Activated CD4-positive, CD25-positive, alpha-beta regulatory T cell treated with anti-CD3 and anti-CD28 coated beads, Interleukin-2, amount 50 U/mL, for 72 hours (primary cell): Measurements from ENCODE around the gene RGS16.

Source experiments
- DNase-seq: peaks from one replicate; pipeline ENCODE4 v3.0.0; 2021

The RGS16 gene

GRCh38 chr1:182629080-182629479 lies 24.9 kb upstream of the RGS16 start:
- no peak for DNase-seq

GRCh38 chr1:182628657-182629056 lies 24.5 kb upstream of the RGS16 start:
- DNase-seq, result no peak

- no peak for DNase-seq
These were observed 23.4 kb upstream of the RGS16 start for GRCh38 chr1:182627622-182628021.

- DNase-seq, result no peak
These were observed 22.3 kb upstream of the RGS16 start for GRCh38 chr1:182626527-182626926.

- DNase-seq, result no peak
These were observed 21.7 kb upstream of the RGS16 start for GRCh38 chr1:182625719-182626504.

DNA sequence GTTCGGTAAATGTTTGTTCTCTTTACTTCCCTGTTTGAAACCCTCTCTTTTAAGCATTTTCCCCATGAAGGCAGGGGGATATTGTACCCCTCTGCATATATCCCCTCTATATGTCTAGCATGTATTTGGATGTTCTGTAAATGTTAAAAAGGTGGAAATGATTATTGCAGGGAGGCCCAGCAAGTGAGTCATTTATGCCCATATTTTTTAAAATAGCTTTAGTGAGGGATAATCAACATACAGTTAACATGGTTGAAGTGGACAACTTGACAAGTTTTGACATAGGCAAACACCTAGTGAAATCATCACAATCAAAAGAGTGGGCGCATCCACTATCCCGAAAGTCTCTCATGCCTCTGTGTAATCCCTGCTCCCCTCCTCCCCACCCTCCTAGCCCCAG lies 20.8 kb upstream of the RGS16 start:
- DNase-seq, result no peak

DNA sequence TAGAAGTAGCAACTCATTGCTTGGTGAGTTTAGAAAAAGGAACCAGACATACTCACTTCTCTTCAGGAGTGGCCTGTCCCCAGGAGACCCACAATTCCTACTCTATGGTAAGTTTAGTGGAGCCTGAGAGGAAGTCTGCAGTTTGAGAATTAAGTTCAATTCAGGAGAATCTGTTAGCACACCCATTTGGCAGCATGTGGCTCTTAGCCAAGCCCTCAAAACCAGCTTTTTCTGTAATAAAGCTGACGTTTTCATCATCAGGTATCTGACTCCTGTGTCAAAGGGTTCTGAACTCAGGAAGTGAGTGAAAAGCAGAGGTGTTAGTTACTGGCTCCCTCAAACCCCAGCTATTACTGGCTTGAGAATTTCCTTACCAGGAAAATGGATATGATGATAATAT lies 20.4 kb upstream of the RGS16 start:
- no peak for DNase-seq

GRCh38 chr1:182622901-182623528 lies 18.8 kb upstream of the RGS16 start:
- no peak for DNase-seq

- DNase-seq, result no peak
These were observed 17.7 kb upstream of the RGS16 start for GRCh38 chr1:182621906-182622305.

- DNase-seq, result no peak
These were observed 16.9 kb upstream of the RGS16 start for GRCh38 chr1:182620924-182621585.

- no peak for DNase-seq
These were observed 13.7 kb upstream of the RGS16 start for GRCh38 chr1:182617734-182618351.

DNA sequence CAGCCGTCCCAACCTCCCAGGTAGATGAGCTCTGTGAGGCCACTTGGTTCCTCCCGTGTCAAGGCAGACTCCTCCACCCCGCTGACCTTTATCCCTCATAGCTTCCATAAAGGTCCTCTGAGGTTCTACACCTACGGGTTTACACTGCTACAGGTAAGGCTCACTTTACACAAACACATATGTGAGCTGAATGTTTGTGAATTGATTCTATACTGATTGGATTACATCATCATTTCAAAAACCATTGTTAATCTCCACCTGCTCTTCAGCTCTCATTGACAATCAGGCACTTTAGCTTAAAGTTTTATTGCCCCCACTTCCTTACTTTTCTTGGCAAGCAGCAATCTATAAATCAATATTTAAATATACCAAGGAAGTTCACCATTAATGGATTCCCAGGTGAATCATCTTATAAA lies 12.8 kb upstream of the RGS16 start:
- no peak for DNase-seq

DNA sequence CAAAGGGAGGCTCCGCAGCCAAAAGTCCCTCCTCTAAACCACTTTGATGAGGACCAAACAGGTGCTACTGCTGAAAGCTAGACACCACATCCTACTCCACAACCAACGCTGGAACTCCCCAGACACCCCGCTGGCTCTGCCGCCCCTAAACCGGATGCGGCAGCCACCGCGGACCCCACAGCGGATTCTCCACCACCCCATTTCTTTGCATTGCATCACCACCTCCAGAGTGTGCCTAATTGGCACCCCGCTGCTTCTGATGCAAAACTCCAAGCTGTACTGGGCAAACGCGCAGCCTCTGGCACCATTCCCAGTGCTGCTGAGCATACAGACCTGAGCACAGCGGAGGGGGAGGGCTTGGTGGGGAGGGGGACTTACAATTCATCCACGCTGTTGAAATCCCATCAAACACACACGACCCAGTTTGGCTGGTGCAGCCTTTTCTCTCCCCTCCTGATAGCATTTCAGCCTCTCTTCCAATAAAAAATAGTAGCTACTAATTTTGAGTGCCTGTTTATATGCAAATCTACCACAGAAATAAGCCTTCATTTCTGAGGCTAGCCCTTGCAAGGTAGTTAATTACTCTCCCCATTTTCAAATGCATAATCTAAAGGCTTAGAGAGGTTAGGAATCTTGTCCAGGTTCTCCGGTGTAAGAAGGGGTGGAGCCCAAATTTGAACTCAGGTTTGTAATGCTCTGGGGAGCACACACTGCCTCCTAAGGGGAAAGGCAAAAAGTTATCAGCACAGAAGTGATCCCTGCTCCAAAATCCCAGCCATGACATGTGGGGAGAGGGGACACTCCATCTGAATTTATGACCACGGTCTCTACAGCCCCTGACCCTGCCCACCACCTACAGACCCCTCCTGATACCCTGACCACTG lies 12.2 kb upstream of the RGS16 start:
- peak; percentile 86 for DNase-seq

GRCh38 chr1:182615468-182616129 lies 11.4 kb upstream of the RGS16 start:
- DNase-seq, result peak; percentile 58

- DNase-seq, result peak; percentile 68
These were observed 10.7 kb upstream of the RGS16 start for GRCh38 chr1:182614796-182615454.

GRCh38 chr1:182611787-182612186 lies 7.6 kb upstream of the RGS16 start:
- DNase-seq, result no peak

- no peak for DNase-seq
These were observed 7.1 kb upstream of the RGS16 start for GRCh38 chr1:182611326-182611725.

- no peak for DNase-seq
These were observed 6.5 kb upstream of the RGS16 start for GRCh38 chr1:182610606-182611194.

DNA sequence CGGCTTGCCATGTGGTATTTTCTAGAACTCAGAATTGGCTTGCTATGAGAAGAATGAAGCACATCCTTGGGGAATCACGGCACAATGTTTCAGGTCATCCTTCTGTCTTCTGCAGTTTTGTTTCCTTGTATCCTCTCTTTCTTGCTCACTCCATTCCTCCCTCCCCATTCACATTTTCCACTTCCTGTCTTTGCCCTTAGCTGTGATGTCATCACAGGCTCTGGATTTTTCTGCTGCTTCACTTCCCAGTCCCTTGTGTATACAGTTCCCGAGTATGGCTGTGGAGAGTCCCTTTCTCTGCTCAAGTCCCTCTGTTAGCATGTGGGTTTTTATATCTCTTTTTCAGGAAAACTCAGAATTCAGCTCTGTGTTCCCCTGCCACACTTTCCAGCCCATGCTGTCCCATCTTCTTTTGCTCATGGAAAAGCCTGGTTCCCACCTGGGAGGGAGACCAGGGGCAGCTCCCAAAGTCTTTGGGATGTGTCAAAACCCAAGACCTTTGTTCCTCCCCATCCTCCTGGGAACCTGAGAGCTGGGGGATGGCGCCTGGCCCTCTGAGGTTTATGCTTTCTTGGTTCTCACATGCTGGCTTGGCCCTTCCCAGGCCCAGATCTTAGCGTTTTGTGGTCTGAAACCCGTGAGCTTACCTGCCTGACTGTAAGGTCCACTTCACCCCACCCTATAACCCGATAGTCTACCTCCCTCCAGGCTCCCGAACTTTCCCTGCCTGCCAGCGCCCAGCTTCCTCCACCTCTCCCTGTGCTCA lies 4.8 kb upstream of the RGS16 start:
- no peak for DNase-seq

- DNase-seq, result no peak
These were observed 4.0 kb upstream of the RGS16 start for GRCh38 chr1:182608236-182608635.
